Gastroesophageal sphincter (tissue), 3 donors: Measurements from ENCODE around the gene BCORL1.

Experiments
- CTCF ChIP-seq, 4 experiments: fragments of 200-600 bp in 2 of 4; fragments of 450-650 bp in 2 of 4; sonication (generic) in 1 of 4; IDR thresholded peaks; one replicate each; pipeline ENCODE4 v1.5.1; 2017 to 2019; ENCODE audit warnings: antibody characterized with exemption in 4 of 4, mild to moderate bottlenecking in 2 of 4, moderate library complexity in 2 of 4
- EP300 ChIP-seq: sonication (generic); formaldehyde crosslinking; IDR thresholded peaks from one replicate; pipeline ENCODE4 v1.6.1; 2017; ENCODE audit warnings: antibody characterized with exemption, mild to moderate bottlenecking

- no peak for TF ChIP-seq EP300
- no peak for TF ChIP-seq CTCF (IDR thresholded peaks at IDR 0.05)
Observed at GRCh38 chrX:130091980-130092522, 109.6 kb downstream of the BCORL1 start.
